ENCODE measurements around the gene SEPTIN2.

SEPTIN2 gene

DNA sequence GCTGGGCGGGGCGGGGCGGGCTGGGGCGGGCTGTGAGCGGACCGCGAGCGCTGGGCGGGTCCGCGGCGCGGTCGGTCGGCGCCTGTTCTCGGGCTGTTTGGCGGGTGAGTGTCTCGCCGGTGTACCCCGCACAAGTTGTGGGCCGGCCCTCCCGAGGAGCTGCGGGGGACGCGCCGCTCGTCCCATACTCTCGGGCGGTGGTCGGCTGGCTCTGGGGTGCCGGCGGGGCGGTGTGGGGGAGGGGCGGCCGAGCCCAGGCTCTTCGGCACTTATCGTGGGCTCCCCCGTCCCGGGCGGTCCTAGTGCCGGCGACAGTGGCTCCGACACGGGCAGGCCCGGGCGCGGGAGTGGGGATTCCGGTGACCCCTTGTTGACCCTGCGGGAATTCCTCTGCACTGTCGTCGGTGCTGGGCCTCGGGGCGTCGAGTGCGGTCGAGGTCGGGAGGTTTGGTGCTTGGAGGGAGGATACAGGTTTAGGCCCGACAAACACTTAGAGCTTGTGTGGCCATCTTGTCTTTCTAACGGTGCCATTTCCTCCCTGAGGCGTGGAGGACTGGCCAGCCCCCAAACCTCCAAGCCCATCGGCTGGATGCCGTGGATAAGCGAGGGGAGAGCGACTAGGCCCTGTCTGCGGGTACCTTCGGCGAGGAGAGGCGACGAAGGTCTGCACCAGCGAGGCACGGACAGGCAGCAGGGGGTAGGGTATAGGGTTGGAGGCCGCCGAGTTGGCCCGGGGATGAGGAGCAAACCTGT is at the start of gene SEPTIN2:
SEPTIN2 (plus strand) TSS at position 47 of the 753 bp plus-strand sequence. CDS start 8,308 bp downstream, outside the sequence.
- TF ChIP-seq, protein P1, sequence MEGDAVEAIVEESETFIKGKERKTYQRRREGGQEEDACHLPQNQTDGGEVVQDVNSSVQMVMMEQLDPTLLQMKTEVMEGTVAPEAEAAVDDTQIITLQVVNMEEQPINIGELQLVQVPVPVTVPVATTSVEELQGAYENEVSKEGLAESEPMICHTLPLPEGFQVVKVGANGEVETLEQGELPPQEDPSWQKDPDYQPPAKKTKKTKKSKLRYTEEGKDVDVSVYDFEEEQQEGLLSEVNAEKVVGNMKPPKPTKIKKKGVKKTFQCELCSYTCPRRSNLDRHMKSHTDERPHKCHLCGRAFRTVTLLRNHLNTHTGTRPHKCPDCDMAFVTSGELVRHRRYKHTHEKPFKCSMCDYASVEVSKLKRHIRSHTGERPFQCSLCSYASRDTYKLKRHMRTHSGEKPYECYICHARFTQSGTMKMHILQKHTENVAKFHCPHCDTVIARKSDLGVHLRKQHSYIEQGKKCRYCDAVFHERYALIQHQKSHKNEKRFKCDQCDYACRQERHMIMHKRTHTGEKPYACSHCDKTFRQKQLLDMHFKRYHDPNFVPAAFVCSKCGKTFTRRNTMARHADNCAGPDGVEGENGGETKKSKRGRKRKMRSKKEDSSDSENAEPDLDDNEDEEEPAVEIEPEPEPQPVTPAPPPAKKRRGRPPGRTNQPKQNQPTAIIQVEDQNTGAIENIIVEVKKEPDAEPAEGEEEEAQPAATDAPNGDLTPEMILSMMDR (IDR thresholded peaks at IDR 0.05; ENCODE audit: control insufficient read depth, extremely low read depth, insufficient read depth): no peak
- H3K4me3 ChIP-seq (ENCODE audit: low read depth, low read length): peak within 1 kb of the TSS; percentile 77
- no peak for DNase-seq (ENCODE audit: low read depth)

DNA sequence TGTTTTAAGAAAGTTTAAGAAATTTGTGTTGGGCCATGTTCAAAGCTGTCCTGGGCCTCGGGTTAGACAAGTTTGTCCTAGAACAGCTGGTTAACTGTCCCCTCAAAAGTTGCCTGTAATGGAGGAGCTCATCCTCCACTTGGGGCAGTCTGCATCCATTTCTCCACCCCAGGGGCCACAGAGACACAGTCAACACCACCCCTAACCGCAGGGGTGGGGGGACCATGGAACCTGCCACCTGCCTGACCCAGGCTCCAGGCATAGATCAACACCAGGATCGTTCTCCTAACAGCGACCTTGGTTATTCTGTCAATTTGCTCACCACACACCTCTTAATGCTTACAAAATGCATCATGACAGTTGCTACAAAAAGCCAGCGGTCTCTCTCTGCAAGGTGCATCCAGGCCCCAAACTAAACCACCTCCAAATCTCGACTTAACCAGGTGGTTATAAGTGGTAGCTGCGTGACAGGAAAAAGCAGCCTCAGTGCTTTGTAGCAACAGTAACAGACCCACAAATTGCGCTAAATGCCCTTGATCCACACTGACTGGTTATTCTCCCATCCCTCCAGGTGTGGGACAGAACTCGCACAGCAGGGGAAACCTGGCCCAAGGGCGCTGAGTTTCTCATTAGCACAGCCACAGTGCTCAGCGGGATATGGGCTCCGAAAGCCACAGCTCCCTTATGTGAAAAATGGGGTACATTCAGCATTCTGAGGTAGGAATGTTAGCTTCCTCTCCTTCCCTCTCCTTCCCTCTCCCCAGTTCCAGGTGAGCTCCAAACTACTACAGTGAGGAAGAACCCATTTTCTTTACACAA is 48.3 kb upstream of the SEPTIN2 start:
- TF ChIP-seq, protein P1 (IDR thresholded peaks at IDR 0.05; ENCODE audit: control insufficient read depth, extremely low read depth, insufficient read depth): no peak
- no peak for DNase-seq (ENCODE audit: low read depth)
- no peak overlapping the region for H3K4me3 ChIP-seq (ENCODE audit: low read depth, low read length)

DNA sequence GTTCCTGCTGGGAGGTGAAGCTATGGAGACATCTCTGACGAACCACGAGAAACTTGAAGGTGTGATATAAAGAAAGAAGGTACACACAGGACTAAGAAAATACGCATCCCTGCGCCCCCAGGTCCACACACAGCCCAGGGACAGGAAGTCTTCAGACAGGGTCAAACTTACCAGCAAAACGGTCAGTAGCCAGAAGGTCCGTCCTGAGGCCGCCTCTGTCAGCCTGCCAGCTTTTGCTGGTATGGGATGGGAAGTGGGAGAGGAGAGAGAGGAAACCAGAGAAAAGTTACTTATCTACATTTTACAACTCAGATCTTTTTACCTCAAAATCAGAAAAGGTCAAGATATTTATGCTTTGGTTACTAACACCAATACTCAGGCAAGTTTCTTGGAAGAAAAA is 47.4 kb upstream of the SEPTIN2 start:
- H3K4me3 ChIP-seq (ENCODE audit: low read depth, low read length): no peak overlapping the region
- no peak for DNase-seq (ENCODE audit: low read depth)
- TF ChIP-seq, protein P1 (IDR thresholded peaks at IDR 0.05; ENCODE audit: control insufficient read depth, extremely low read depth, insufficient read depth): no peak

DNA sequence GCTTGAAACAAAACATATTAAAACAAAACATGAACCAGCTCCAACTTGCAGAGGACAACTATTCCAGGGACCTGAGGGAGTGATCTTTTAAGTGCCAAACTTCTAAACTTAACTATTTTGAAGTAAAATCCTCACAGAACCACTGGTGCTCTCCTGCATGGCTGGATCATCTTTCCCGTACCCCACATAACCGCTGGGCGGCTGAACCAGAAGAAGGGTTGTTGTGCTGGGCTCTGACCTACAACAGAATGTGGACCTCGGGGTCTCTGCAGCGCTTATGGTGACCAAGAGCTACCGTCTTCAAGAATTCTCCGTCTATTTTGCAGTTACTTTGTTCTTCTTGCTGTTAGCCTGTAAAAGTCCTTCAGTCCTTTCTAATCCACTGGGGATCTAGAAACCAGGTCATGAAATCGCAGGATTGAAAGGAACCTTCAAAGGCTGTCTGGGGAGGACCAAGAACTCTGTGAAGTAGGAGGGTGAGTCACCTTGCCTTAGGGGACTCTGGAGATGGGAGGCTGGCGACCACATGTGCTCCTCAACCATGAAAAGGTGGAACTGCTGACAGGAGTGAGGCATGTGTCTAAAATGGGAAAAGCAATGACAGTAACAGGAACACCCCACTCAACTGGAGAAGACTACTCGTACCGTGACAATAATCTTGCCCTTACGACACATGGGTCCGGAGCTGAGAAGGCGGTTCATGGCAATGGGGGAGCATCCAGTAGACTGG is 46.8 kb upstream of the SEPTIN2 start:
- no peak overlapping the region for H3K4me3 ChIP-seq (ENCODE audit: low read depth, low read length)
- TF ChIP-seq, protein P1 (IDR thresholded peaks at IDR 0.05; ENCODE audit: control insufficient read depth, extremely low read depth, insufficient read depth): no peak
- no peak for DNase-seq (ENCODE audit: low read depth)

DNA sequence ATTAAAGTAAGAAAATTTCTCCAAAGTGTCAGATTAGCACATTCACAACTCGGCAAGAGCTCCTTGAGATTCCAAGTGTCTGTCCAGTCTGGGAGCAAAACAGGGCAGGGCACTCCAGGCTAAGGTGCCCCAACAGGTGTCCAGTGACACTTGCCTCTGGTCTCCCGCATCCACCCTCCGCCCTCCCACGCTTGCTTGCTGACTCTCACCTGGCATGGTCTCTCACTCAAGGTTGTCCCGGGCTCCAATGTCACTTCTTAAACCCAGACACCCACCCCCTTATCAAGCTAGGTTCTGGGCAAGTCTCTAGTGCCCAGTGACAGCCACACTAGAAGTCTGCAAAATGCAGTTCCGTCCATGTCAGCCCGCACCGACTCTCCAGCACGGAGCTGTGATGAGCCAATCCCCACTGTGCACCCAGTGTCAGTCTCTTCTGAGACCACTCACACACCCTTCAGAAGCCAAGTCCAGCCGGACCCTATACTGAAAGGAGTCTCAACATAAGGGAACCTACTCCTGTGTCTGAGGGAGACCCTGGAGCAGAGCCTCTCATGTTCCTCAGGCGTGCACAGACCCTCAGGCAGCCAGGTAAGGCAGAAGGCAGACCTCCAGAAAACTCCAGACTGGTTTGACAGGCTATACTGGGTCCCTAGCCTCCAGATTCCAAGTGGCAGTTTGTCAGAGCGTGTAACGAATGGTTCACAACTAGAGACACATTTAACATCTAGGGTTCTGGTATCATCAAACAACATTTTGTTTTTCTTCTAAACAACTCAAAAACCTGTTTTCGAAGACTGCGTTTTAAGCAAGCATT is 45.8 kb upstream of the SEPTIN2 start:
- TF ChIP-seq, protein P1 (IDR thresholded peaks at IDR 0.05; ENCODE audit: control insufficient read depth, extremely low read depth, insufficient read depth): no peak
- peak; percentile 17 for DNase-seq (ENCODE audit: low read depth)
- H3K4me3 ChIP-seq (ENCODE audit: low read depth, low read length): peak overlapping the region; percentile 69

DNA sequence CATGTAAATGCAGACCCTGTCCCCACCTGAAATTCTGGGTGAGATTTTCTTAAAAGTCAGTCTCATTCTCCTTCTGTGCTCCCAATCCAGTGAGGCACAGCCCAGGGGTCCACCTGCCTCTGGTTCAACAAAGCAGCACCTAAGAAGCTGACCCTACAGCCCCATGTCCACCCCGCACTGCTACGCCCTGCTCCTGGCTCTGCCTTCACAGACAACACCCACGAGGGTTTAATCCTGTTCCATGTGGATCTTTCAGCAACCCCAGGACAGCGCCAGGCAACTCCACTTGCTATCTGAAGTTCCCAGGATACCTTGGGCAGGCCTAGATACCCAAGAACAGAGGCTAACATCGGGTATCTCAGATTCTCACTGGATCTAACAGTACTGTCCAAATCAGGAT is 45.2 kb upstream of the SEPTIN2 start:
- TF ChIP-seq, protein P1 (IDR thresholded peaks at IDR 0.05; ENCODE audit: control insufficient read depth, extremely low read depth, insufficient read depth): no peak
- H3K4me3 ChIP-seq (ENCODE audit: low read depth, low read length): peak overlapping the region; percentile 69
- DNase-seq (ENCODE audit: low read depth): no peak

Data from LNCaP clone FGC (cell line).